ENCODE data around the gene LCE3B.

Gene LCE3B

DNA sequence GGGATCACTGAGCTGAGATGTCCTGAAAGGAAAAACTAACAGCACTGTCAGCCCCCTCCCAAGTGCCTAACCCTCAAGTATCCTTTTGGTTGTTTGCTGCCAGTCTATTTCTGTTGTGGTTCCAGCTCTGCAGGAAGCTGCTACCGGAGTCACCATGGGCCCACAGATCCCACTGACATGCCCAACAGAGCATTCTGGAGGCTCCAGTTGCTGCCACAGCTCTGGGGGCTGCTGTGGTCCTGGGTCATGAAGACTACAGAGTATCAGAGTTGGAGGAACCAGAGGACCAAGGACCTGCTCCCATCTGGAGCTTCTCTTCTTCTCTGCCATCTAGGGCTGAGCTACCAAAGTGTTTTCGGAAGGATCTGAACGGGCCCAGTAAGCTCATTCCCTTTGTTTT lies 8.4 kb downstream of the LCE3B start:
- H3K36me3 ChIP-seq (ENCODE audit: control insufficient read depth, insufficient read depth, low read length), result no peaks in the 10 kb centered on the region
- no peak overlapping the region for H3K9ac ChIP-seq (ENCODE audit: low read depth, low read length)
- no peak overlapping the region for H3K27ac ChIP-seq (ENCODE audit: low read depth, low read length)
- H3K4me3 ChIP-seq (ENCODE audit: low read depth, low read length), result no peak overlapping the region
- H3K27me3 ChIP-seq (ENCODE audit: control insufficient read depth, insufficient read depth, low read length), result no peaks in the 10 kb centered on the region
- H3K4me1 ChIP-seq (ENCODE audit: control insufficient read depth, insufficient read depth, low read length), result no peaks in the 10 kb centered on the region
- H3K9me3 ChIP-seq (ENCODE audit: control insufficient read depth, insufficient read depth, low read length), result peaks cover 94% of the 10 kb centered on the region

- no peak within 1 kb of the TSS for H3K27ac ChIP-seq (ENCODE audit: low read depth, low read length)
- no peaks in the 10 kb centered on the region for H3K27me3 ChIP-seq (ENCODE audit: control insufficient read depth, insufficient read depth, low read length)
- no peaks in the 10 kb centered on the region for H3K36me3 ChIP-seq (ENCODE audit: control insufficient read depth, insufficient read depth, low read length)
- H3K4me1 ChIP-seq (ENCODE audit: control insufficient read depth, insufficient read depth, low read length), result no peaks in the 10 kb centered on the region
- H3K9me3 ChIP-seq (ENCODE audit: control insufficient read depth, insufficient read depth, low read length), result peaks cover 97% of the 10 kb centered on the region
- no peak within 1 kb of the TSS; the same call in 1 of the 2 replicates for H3K4me3 ChIP-seq (ENCODE audit: low read depth, low read length)
- no peak within 1 kb of the TSS for H3K9ac ChIP-seq (ENCODE audit: low read depth, low read length)
Measured at GRCh38 chr1:152622803-152623202, 9.2 kb downstream of the LCE3B start, which contains the start of gene LCE3A. Gene LCE3A (minus strand): TSS chr1:152623103. CDS start chr1:152623103, 0 bp downstream.

DNA sequence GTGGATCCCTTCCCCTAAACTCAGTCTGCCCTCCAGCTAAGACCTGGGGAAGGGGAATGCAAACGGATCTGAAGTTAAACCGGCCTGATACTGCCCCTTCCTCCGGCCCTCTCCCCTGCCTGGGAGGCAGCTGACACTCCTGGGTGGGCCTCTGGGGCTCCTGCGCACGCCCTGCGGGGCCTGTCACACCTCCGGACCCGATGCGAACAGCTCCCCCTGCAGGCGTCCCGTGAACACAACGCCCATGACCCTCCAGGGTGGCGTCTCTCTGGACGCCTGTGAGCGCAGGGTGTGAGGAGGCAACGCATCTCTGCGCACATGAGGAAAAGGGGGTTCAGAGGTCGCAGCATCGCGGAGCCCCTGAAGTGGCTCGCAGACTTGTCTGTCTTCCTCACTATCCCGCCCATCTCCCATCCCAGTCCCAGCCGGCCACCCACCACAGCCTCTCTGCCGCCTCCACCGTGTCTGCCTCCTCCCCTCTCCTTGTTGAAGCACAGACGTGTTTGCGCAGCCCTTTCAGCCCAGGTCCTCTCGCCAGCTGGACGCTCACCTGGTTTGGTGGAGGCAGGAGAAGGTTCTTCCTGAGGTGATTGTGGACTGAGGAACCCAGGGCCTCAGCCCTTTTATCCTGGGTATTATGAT lies 9.7 kb downstream of the LCE3B start:
- no peaks in the 10 kb centered on the region for H3K27me3 ChIP-seq (ENCODE audit: control insufficient read depth, insufficient read depth, low read length)
- H3K27ac ChIP-seq (ENCODE audit: low read depth, low read length), result no peak overlapping the region
- no peaks in the 10 kb centered on the region for H3K36me3 ChIP-seq (ENCODE audit: control insufficient read depth, insufficient read depth, low read length)

GRCh38 chr1:152626744-152627143 lies 13.1 kb downstream of the LCE3B start:
- Histone ChIP-seq H3K9me3 (ENCODE audit: control insufficient read depth, insufficient read depth, low read length) (peaks cover 97% of the 10 kb centered on the region), H3K4me3 (ENCODE audit: low read depth, low read length) (no peak overlapping the region), H3K4me1 (ENCODE audit: control insufficient read depth, insufficient read depth, low read length) (no peaks in the 10 kb centered on the region), H3K27me3 (ENCODE audit: control insufficient read depth, insufficient read depth, low read length) (no peaks in the 10 kb centered on the region), H3K9ac (ENCODE audit: low read depth, low read length) (no peak overlapping the region), H3K36me3 (ENCODE audit: control insufficient read depth, insufficient read depth, low read length) (no peaks in the 10 kb centered on the region), H3K27ac (ENCODE audit: low read depth, low read length) (no peak overlapping the region)

More for the DNA sequence above, 9.7 kb downstream of the LCE3B start:
- H3K4me3 ChIP-seq (ENCODE audit: low read depth, low read length), result no peak overlapping the region
- no peak overlapping the region for H3K9ac ChIP-seq (ENCODE audit: low read depth, low read length)
- peaks cover 96% of the 10 kb centered on the region for H3K9me3 ChIP-seq (ENCODE audit: control insufficient read depth, insufficient read depth, low read length)
- no peaks in the 10 kb centered on the region for H3K4me1 ChIP-seq (ENCODE audit: control insufficient read depth, insufficient read depth, low read length)

GRCh38 chr1:152630596-152630995 lies 17.0 kb downstream of the LCE3B start:
- H3K4me1 ChIP-seq (ENCODE audit: control insufficient read depth, insufficient read depth, low read length), result no peaks in the 10 kb centered on the region
- H3K27ac ChIP-seq (ENCODE audit: low read depth, low read length), result no peak overlapping the region
- H3K9me3 ChIP-seq (ENCODE audit: control insufficient read depth, insufficient read depth, low read length), result peaks cover 97% of the 10 kb centered on the region

DNA sequence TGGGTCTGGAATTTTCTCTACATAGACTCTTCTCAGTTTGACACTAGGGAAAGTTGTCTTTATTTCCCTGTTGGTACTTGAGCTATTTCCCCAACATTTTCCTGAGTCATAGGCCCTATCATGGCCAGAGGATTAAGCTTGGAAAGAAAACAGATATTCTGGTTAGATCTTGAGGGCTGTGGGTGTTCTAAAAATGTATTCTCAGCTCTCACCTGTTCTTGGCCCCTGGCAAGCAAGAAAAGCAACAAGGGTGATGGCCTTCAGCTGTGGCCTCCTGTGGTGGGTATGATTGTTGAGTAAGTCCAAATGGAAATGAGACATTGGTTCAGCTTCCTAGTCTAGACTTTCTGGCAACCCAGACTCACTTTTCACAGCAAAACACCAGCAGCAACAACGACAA lies 26.7 kb downstream of the LCE3B start:
- no peak overlapping the region for H3K4me3 ChIP-seq (ENCODE audit: low read depth, low read length)
- no peak overlapping the region for H3K27ac ChIP-seq (ENCODE audit: low read depth, low read length)
- H3K27me3 ChIP-seq (ENCODE audit: control insufficient read depth, insufficient read depth, low read length), result no peaks in the 10 kb centered on the region
- no peaks in the 10 kb centered on the region for H3K36me3 ChIP-seq (ENCODE audit: control insufficient read depth, insufficient read depth, low read length)
- no peak overlapping the region for H3K9ac ChIP-seq (ENCODE audit: low read depth, low read length)
- peaks cover 94% of the 10 kb centered on the region for H3K9me3 ChIP-seq (ENCODE audit: control insufficient read depth, insufficient read depth, low read length)
- no peaks in the 10 kb centered on the region for H3K4me1 ChIP-seq (ENCODE audit: control insufficient read depth, insufficient read depth, low read length)

More at GRCh38 chr1:152630596-152630995, 17.0 kb downstream of the LCE3B start:
- Histone ChIP-seq H3K27me3 (ENCODE audit: control insufficient read depth, insufficient read depth, low read length) (no peaks in the 10 kb centered on the region), H3K36me3 (ENCODE audit: control insufficient read depth, insufficient read depth, low read length) (no peaks in the 10 kb centered on the region), H3K9ac (ENCODE audit: low read depth, low read length) (no peak overlapping the region), H3K4me3 (ENCODE audit: low read depth, low read length) (no peak overlapping the region)

DNA sequence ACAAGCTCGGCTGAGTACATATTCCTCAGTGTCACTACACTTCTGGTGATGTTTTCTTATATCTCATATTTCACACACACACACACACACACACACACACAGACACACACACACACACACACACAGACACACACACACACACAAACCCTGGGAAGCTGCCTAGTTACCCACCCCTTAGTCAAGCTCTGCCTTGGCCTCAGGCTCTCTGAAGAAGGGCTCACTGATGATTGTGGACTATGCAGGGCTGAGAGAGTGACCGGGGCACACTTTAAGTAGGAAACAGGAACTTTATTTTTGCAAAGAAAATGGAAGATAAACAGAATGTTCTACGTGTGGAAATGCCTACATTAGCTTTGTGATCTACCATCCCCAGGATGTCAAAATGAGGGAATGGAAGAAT lies 30.3 kb downstream of the LCE3B start:
- no peak overlapping the region for H3K4me3 ChIP-seq (ENCODE audit: low read depth, low read length)
- peaks cover 96% of the 10 kb centered on the region for H3K9me3 ChIP-seq (ENCODE audit: control insufficient read depth, insufficient read depth, low read length)
- H3K4me1 ChIP-seq (ENCODE audit: control insufficient read depth, insufficient read depth, low read length), result no peaks in the 10 kb centered on the region
- H3K36me3 ChIP-seq (ENCODE audit: control insufficient read depth, insufficient read depth, low read length), result no peaks in the 10 kb centered on the region
- no peak overlapping the region for H3K9ac ChIP-seq (ENCODE audit: low read depth, low read length)
- H3K27ac ChIP-seq (ENCODE audit: low read depth, low read length), result no peak overlapping the region
- H3K27me3 ChIP-seq (ENCODE audit: control insufficient read depth, insufficient read depth, low read length), result no peaks in the 10 kb centered on the region

- no peak overlapping the region; the same call in 1 of the 2 replicates for H3K4me3 ChIP-seq (ENCODE audit: low read depth, low read length)
- H3K4me1 ChIP-seq (ENCODE audit: control insufficient read depth, insufficient read depth, low read length), result no peaks in the 10 kb centered on the region
- H3K9ac ChIP-seq (ENCODE audit: low read depth, low read length), result no peak overlapping the region
- no peaks in the 10 kb centered on the region for H3K27me3 ChIP-seq (ENCODE audit: control insufficient read depth, insufficient read depth, low read length)
- H3K9me3 ChIP-seq (ENCODE audit: control insufficient read depth, insufficient read depth, low read length), result peaks cover 95% of the 10 kb centered on the region
- H3K27ac ChIP-seq (ENCODE audit: low read depth, low read length), result no peak overlapping the region
- H3K36me3 ChIP-seq (ENCODE audit: control insufficient read depth, insufficient read depth, low read length), result no peaks in the 10 kb centered on the region
Measured at GRCh38 chr1:152645146-152645545, 31.5 kb downstream of the LCE3B start.

DNA sequence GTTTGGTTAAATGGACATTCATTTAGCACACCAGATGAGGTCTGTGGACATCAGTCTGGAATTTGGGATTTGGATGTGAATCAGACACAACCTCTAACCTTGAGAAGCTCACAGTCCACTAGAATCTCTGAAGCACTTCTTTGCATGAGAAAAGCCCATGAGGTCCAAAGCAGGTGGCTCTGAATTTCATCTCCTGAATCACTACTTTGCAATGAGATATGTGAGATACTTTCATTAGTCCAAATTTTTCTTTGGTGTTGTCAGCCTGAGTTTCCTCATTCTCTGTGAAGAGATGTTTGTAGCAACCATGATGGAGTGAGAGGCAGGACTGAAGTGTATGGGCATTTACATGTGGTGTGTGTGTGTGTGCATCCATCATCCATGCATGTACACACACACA lies 33.0 kb downstream of the LCE3B start:
- Histone ChIP-seq H3K36me3 (ENCODE audit: control insufficient read depth, insufficient read depth, low read length) (no peaks in the 10 kb centered on the region), H3K9me3 (ENCODE audit: control insufficient read depth, insufficient read depth, low read length) (peaks cover 94% of the 10 kb centered on the region), H3K4me1 (ENCODE audit: control insufficient read depth, insufficient read depth, low read length) (no peaks in the 10 kb centered on the region), H3K27ac (ENCODE audit: low read depth, low read length) (no peak overlapping the region), H3K27me3 (ENCODE audit: control insufficient read depth, insufficient read depth, low read length) (no peaks in the 10 kb centered on the region), H3K4me3 (ENCODE audit: low read depth, low read length) (no peak overlapping the region), H3K9ac (ENCODE audit: low read depth, low read length) (no peak overlapping the region)

DNA sequence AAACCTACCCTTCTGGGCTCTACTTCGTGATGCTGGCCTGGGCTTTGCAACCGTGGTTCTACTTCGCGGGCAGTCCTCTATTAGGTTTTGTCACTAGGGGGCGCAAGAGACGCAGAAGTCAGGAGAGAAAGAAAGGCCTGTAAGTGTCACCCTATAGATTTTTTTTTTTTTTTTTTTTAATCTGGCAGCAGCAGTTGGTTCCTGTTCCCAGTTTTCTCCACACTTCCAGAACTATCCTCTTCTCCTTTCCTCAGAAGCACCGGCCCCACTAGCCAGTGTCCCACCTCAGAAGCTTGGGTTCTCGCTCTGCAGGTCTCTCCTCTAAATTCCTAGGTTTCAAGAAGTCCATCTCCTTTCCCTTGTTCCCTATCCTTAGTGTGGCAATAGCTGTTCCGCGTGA lies 40.5 kb downstream of the LCE3B start:
- H3K4me3 ChIP-seq (ENCODE audit: low read depth, low read length), result no peak overlapping the region
- no peak overlapping the region for H3K27ac ChIP-seq (ENCODE audit: low read depth, low read length)
- no peaks in the 10 kb centered on the region for H3K4me1 ChIP-seq (ENCODE audit: control insufficient read depth, insufficient read depth, low read length)
- no peak overlapping the region for H3K9ac ChIP-seq (ENCODE audit: low read depth, low read length)
- H3K27me3 ChIP-seq (ENCODE audit: control insufficient read depth, insufficient read depth, low read length), result no peaks in the 10 kb centered on the region
- H3K36me3 ChIP-seq (ENCODE audit: control insufficient read depth, insufficient read depth, low read length), result no peaks in the 10 kb centered on the region
- peaks cover 91% of the 10 kb centered on the region for H3K9me3 ChIP-seq (ENCODE audit: control insufficient read depth, insufficient read depth, low read length)

DNA sequence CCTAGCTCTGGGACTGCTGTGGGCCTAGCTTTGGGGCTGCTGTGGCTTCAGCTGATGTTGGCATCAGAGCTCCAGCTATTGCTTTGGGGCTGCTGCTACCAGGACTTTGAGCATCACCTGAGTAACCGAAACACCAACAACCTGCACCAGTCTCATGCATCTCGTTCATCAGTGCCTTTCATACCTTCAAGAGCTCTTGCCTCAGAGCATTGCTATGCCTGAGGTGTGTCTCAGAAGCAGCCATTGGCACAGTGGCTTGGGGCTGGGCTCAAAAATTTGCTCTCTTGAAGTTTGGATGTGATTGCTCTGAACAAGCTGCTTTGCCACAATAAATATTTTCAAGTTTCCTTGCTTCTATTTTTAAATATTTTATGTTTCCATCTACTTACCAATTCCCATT lies 42.8 kb downstream of the LCE3B start:
- Histone ChIP-seq H3K27ac (ENCODE audit: low read depth, low read length) (no peak overlapping the region), H3K4me1 (ENCODE audit: control insufficient read depth, insufficient read depth, low read length) (no peaks in the 10 kb centered on the region), H3K9me3 (ENCODE audit: control insufficient read depth, insufficient read depth, low read length) (peaks cover 92% of the 10 kb centered on the region)

More for the DNA sequence above, 42.8 kb downstream of the LCE3B start:
- Histone ChIP-seq H3K9ac (ENCODE audit: low read depth, low read length) (no peak overlapping the region), H3K27me3 (ENCODE audit: control insufficient read depth, insufficient read depth, low read length) (no peaks in the 10 kb centered on the region), H3K4me3 (ENCODE audit: low read depth, low read length) (no peak overlapping the region), H3K36me3 (ENCODE audit: control insufficient read depth, insufficient read depth, low read length) (no peaks in the 10 kb centered on the region)

Measured in HUES48 (cell line).